DMS114 treated with DMSO at 0.1 percent for 48 hours (cell line): ENCODE measurements around the gene SLC22A5.
"Not testable (repeated sequence)": the region's sequence is repeated elsewhere in the genome, so short reads cannot be mapped to it uniquely, and the experiment has no call there.

Experiments used
- DNase-seq: peaks from one replicate; lab custom pipeline; 2025; ENCODE audit not compliant: unreplicated experiment; lab: John Stamatoyannopoulos, UW

SLC22A5 gene

DNA sequence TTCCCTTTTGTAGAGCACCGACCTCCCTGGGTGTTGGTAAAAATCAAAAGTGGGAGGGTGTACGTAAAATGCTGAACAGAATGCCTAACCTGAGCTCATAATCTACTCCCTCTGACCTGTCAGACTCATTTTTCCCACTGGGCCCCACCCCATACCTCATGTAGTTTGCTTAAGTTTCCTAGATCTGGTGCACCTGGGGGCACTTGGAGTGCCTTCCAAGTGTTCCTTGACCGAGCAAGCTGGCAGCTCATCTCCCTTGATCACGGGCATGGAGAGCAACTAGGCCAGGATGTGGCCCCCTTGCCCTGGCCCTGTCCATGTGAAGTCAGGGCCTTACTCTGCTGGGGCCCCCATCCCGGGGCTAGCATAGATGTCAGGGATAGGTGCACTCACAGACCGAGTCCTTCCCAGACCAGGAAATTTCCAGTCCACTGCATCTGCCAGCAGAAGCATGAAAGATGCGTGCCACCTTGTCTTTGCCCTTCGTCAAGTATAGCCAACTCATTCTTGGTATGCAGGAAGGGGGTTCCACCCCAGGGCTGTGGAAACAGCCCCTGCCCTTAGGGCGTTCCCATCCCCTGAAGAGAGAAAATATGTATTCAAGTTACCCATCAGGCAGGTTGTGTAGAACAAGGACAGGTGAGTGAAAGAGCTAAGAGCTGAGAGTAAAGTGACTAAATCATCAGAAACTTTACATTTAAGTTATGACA lies 41.9 kb downstream of the SLC22A5 start:
- no peak for DNase-seq

DNA sequence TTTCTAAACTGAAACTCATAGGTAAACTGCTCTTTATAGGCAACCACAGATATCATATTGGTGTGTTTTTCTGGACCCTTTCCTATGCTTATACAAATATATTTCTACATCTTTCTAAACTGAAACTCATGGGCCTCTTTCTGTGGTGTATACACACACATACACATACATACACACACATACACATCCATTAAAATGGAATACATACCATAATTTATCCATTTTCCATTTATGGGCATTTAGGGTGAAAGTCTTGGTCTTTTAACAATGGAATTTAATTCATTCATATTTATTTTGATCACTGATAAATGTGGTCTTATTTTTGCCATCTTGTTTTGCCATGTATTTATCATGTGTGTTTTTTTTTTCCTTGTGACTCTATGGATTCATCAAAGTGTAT lies 44.1 kb downstream of the SLC22A5 start:
- DNase-seq = no peak

DNA sequence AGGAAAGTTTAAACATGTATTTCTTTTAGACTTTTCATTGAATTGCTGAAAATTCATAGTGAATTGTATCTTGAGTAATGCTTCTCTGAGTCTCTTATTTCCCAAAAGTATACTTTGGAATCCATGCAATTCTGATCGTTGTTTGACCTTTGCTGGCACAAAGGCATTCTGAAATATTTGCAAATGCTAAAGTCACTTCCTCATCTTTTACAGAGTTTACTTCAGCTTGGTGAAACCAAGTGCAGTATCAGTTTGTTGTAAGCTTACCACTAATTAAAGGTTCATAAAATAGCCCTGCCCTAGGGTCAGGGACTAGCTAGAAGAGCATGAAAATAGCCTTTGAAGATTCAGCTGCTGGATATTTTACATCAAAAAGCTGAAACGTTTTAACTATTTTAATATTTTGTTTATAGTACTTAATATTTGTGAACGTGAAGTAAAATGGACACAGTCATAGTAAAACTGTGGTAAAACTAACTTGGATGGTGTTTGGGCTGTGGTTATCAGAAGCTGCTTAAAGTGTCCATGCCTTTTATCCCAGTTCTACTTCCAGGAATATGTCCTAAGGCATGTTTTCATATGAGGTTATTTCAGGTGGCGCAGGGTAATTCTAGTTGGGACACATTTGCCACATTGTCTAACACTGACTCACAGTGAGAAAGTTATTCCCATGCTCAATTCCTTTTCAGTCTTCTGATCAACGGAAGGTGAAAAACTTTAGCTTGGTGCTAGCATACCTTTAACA lies 45.3 kb downstream of the SLC22A5 start:
- DNase-seq = no peak

DNA sequence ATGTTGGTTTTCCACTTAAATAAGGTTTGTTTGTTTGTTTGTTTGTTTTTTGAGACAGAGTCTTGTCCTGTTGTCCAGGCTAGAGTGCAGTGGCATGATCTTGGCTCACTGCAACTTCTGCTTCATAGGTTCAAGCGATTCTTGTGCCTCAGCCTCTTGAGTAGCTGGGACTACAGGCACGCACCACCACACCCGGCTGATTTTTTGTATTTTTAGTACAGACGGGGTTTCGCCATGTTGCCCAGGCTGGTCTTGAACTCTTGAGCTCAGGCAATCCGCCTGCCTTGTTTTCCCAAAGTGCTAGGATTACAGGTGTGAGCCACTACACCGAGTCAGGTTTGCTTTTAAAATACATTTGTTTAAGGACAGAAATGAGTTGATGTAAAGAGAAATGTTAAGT lies 46.0 kb downstream of the SLC22A5 start:
- DNase-seq = not testable (repeated sequence)

DNA sequence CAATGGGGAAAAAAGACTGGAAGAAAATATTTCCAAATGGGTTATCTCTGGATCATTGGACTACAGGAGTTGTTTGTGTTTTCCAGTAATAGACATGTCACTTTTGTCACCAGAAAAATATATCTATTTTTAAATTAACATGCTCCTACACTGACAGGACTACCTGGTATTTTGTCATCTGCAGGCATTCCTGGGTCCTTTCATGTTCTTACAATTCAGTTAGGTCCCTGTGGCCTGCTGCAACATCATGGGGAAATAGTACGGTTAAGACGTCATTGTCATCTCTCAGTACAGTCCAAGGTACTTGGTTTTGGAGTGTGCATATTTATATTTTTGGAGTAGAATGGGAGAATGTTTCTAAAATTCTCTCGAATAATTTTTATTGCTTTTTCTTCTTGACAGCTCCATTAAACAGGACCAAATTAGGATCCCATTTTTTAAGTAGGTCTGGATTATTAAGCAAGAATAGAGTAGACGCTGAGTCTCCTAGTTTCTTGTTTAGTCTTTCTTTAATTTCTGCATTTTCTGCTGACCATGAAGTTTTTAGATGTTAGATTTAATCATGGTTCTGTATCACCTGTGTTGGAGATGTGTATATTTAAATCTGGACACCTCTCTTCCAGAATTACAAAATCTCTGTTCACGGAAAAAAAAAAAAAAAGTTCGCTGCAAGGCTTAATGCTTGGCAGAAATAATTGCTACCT lies 46.9 kb downstream of the SLC22A5 start:
- no peak for DNase-seq

DNA sequence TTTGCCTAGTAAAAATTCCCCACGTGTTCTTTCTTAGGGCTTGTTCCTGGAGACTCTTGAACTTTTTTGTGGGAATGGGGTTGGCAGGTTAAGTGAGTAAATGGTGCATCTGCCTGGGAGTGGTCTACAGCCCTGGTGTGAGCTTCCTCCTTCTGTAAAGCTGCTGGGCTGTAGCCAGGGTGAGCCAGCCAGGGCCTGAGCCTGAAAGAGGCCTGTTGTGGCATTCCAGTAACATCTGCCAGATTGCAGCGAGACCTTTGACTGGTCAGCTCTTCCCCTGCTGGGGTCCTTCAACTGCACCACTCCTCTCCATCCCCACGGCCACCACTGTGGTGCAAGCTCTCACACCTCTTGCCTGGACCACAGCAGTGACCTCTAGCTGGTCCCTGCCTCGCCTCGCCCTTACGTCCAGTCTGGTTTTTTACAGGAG lies 47.5 kb downstream of the SLC22A5 start:
- no peak for DNase-seq

DNA sequence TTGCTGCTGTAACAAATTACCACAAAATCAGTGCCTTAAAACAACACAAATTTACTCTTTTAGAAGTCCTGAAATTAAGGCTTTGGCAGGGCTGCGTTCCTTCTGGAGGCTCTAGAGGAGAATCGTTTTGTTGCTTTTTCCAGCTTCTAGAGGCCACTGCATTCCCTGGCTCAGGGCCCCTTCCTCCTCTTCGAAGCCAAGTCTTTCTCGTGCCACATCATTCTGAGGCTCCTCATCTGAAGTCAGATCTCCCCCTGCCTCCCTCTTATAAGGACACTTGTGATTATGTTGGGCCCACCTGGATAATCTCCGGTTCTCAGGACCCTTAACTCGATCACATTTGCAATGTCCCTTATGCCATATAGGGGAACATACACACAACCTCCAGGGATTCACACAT lies 48.0 kb downstream of the SLC22A5 start:
- DNase-seq = no peak

DNA sequence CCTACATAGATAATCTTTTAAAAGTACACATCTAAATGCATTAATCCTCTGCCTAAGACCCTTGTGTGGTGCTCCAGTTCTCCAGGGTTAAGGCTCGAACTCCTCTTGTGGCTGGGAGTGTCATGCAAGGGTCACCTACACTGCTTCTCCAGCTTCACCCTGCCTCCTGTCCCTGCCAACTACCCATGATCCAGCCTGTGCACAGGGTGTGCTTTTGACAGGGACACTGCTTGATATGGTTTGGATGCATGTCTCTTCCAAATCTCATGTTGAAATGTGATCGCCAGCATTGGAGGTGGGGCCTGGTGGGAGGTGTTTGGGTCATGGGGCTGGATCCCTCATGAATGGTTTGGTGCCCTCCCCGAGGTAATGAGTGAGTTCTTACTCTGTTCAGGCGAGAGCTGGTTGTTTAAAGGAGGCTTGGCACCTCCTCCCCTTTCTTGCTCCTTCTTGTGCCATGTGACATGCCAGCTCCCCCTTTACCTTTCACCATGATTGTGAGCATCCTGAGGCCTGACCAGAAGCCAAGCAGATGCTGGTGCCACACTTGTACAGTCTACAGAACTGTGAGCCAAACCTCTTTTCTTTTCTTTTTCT lies 48.5 kb downstream of the SLC22A5 start:
- no peak for DNase-seq

DNA sequence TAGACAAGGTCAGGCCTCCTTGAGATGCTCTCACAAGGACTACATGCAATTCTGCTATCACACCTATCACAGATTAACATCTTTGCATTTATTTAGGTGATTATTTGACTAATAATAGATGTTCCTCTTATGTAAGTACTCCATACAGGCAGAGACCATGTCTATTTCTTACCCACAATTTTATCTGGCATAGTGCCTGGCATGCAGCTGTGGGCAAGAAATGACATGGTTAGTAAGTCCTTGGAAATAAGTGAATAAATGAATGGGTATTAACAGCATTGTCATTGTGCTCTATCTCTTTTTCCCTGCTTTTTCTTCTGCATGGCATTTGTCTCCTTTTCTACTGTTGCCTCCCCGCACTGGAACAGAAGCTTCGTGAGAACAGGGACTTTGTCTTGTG lies 49.4 kb downstream of the SLC22A5 start:
- DNase-seq = no peak

DNA sequence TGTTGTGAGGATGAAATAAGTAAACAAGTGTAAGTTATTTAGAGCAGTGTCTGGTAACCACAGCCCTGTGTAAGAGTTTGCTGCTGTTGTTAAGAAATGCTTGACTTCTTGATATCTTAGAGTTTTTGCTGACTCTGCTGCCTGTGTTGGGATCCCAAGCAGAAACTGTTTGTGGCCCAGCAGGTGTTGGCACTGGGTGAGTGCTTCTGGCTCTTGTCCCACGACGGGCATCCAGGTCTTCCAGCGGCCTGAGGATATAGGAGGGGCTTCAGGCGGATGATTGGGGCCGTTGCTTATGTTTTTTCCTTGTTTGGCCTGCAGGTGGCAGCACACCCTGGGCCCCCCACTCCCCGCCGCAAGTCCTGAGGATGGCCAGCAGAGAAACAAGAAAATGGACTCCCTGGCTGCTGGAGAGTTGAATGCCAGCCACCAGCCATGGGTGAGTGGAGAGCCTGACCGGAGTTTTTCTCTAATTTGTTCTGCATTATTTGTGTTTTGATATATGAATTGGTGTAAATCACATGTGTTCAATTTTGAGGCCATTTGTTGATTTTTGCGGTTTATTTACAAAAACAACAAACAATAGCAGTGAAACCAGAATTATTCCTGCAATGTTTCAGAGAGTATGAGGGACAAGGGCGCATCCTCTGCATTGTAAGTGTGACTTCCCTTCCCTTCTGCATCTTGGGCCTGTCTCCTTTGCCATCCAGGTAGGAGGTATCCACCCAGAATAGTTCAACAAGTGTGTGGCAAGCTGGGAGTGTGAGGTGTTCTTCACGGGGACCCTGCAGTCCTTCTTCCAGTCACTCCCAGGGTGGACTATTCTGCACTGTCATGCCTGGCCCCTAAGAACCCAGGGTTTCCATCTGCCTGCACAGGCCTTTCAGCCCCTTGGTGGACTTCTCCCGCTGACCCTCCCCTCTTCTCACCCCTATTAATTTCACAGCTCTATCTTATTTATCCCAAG lies 50.3 kb downstream of the SLC22A5 start:
- peak; percentile 87 for DNase-seq

DNA sequence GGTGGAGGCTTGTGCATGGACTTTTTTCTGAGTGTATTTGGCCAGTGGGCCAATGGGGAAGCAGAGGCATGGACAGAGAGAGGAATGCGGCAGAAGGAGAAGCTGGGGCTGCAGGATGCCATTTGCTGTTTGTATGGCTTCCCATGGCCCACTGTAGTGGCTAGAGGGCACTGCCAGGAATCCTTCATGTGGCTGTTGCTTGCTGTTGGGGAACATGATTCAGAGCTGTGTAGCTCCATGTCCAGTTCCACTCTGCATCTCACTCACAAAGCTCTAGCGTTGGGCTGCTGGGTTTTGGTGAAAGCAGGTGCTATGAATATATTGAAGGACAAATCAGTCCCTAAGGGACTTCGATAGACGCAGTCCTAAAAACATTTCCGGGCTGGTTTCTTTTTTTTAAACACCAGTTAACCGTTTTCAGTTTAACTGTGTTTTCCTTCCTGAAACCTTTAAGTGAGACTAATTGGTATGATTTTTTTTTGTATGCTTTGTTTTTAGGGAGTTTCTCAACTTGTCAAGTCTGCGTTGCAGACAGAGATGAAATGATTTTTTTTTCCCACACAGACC lies 51.3 kb downstream of the SLC22A5 start:
- DNase-seq = no peak

DNA sequence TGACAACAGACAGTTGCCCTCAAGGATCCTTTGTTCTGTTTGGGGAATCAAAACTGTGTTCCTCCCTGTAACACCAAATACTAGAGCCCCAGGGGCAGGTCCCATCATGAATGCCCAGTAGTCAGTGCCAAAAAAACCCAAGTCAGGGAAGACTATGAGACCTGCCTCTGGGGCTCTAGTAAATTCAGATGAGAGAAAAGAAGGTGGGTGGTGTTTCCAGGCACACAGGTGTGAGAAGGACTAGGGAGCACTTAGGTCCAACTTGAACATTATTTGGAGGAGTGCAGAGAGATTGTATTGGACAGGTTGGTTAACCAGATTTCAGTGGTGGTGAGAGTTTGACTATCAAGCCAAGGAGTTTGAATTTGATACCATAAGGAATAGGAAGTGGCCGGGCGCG lies 52.0 kb downstream of the SLC22A5 start:
- DNase-seq = no peak

DNA sequence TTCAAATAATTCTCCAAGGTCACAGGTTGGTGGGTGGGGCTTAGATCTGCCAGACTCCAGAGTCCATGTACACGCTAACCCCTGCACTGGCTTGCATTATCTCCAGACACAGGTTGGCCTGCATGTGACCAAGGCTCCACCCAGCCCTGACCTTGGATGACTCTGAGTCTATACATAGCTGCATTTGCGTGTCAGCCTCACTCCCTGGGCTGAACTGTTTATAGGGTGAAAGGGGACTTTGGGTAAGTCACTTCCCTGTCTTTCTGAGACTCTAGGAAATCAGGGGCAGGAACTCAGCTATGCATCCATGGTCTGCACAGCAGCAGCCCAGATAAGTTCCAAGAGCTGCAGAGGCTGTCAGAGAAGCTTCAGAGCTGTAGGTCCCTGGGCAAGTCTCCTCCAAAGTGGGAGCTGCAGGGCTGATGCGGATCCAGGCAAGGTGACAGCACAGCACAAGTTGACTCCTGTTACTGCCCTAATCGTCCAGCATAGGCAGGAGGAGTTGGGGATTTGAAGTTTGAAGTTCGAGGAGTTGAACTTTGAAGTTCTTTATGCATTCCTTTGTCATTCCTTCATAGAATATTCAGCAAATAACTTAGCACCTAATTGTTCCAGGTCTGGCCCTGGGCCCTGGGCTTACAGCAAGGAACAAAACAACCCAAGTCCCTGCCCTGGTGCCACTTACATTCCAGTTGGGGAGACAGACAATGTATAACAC lies 53.4 kb downstream of the SLC22A5 start:
- no peak for DNase-seq

DNA sequence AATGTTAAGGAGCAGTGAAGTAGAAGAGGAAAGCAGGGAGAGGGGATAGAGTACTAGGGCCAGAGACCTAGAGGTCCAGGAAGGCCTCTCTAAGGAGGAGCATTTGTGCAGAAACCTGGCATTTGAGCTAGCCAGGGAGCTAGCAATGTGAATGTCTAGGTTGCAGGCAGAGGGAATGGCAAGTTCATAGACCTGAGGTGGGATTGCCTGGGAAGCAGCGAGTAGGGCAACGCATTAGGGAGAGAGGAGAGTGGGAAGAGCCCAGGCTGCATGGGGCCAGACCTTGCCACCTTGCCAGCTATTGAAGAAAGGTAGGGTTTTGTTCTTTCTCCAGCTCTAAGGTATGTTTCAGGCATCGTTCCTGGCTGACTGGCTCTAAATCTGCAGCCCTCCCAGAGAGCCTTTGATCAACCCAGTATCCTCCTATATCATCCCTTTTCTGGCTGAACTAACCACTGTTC lies 54.0 kb downstream of the SLC22A5 start:
- no peak for DNase-seq

DNA sequence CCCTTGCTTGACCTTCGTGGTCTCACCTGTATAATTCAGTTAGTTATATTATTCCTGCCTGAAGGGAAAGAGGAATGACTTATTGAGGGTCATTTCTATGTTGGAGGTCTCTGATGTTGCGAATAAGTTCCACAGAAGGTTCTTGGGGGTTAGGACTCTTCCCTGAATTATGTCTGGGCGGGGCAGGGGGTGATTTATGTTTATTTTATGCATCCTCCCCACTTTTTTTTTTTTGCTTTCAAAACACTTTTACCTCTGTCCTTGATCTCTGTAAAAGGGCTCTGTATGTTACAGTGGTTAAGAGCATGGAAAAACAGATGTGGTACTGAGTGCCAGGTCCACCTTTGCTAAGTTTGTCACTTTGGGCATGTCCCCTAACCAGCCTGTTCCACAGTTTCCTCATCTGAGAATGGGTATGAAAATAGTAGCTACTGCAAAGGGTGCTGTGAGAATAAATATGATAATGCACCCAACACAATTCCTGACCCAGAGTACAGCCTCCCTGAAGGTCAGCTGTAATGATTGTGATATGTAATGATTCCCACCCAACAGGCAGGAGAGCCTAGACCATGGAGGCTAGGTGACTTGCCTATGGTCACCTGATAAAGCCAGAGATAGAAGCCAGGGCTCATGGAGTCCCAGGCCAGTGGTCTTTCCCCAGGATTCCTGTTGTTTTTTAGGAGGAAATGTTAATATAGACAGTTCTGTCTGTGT lies 54.8 kb downstream of the SLC22A5 start:
- no peak for DNase-seq

DNA sequence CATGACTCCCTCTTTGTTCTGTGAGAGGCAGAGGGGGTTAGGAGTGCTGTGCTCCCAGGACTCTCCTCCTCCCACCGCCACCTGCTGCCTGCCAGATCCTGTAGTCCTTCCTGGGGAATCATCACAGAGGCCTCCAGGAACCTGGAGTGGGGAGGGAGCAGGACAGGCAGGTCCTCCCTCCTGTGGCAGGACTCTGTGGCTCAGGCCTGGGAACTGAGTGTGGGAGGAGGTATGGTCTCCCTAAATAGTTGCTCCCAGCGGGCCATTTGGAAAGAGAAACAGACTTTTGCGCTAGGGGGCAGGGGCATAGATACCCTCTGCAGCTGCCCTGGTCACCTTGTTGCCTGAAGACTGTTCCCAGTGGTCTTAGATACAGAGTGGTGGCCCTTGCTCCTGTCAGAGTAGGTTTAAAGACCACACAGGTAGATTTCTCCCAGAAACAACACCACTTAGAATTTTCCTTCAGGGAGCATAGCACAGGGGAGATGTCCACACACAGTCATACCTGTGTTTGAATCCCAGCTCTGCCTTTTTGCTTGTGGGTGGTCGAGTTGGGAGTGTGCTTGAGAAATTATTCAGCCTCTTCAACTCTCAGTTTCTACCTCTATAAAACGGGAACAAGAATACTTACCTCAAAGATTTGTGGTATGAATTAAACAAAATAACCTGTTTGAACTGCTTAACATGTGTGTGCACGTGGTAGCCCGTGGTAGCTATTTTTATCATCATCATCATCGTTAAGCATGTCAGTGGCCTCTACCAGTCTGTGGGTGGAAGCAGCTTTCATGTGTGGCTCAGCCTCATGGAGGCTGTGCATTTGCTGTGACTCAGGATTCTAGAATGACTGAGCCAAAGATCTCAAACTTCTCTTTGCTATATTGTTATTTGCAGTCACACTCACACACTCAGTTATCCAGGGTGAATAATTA lies 55.8 kb downstream of the SLC22A5 start:
- no peak for DNase-seq

DNA sequence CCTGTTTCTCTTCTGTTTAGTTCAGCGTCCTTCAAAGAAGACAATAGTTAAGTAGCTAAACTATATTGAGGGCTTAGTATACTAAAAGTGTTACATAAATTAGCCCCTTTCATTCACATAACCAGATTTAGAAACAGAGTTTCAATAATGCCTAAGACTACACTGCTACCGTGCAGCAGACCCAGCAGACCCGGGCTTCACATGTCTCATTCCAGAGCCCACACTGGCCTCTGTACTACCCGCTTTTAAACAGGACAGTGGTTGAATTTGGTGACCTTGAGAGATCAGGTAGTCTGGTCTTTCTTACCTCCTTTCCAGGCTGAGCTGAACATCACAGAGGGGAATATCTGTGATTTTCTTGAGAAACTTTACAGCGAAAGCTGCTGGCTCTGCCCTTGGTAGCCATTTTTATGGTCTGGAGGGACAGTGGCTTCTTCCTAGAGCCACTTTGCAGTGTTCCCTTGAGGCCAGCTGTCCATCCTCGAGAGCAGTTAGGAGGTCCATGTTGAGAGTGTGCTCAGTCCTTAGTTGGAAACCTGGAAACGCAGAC lies 56.5 kb downstream of the SLC22A5 start:
- DNase-seq = no peak
